Measurements from ENCODE around the gene TJP1.
"Not testable (repeated sequence)": the region's sequence is repeated elsewhere in the genome, so short reads cannot be mapped to it uniquely, and the experiment has no call there.

The TJP1 gene

GRCh38 chr15:29749365-29750086 lies 72.7 kb downstream of the TJP1 start:
- DNase-seq, result no peak

GRCh38 chr15:29747837-29748417 lies 74.3 kb downstream of the TJP1 start:
- no peak for DNase-seq

GRCh38 chr15:29743475-29743874 lies 78.8 kb downstream of the TJP1 start:
- no peak for DNase-seq

- no peak for DNase-seq
Observed at GRCh38 chr15:29740692-29741311, 81.5 kb downstream of the TJP1 start.

- no peak for DNase-seq
Observed at GRCh38 chr15:29736744-29737020, 85.6 kb downstream of the TJP1 start.

GRCh38 chr15:29736012-29736743 lies 86.1 kb downstream of the TJP1 start:
- no peak for DNase-seq

GRCh38 chr15:29734917-29735572 lies 87.2 kb downstream of the TJP1 start:
- no peak for DNase-seq

GRCh38 chr15:29731865-29732264 lies 90.4 kb downstream of the TJP1 start:
- no peak for DNase-seq

- DNase-seq, result not testable (repeated sequence)
Observed at GRCh38 chr15:29730471-29730870, 91.8 kb downstream of the TJP1 start.

- DNase-seq, result no peak
Observed at GRCh38 chr15:29728418-29728817, 93.8 kb downstream of the TJP1 start.

GRCh38 chr15:29727871-29728270 lies 94.4 kb downstream of the TJP1 start:
- no peak for DNase-seq

- no peak for DNase-seq
Observed at GRCh38 chr15:29726553-29726952, 95.7 kb downstream of the TJP1 start.

GRCh38 chr15:29724026-29724425 lies 98.2 kb downstream of the TJP1 start:
- no peak for DNase-seq

GRCh38 chr15:29713784-29714183 lies 108.5 kb downstream of the TJP1 start:
- no peak for DNase-seq

GRCh38 chr15:29712149-29712885 lies 110.0 kb downstream of the TJP1 start:
- DNase-seq, result no peak

- no peak for DNase-seq
Observed at GRCh38 chr15:29711531-29711930, 110.7 kb downstream of the TJP1 start.

- DNase-seq, result no peak
Observed at GRCh38 chr15:29708519-29708918, 113.7 kb downstream of the TJP1 start.

GRCh38 chr15:29704950-29705597 lies 117.2 kb downstream of the TJP1 start:
- no peak for DNase-seq

GRCh38 chr15:29701151-29701550 lies 121.1 kb downstream of the TJP1 start:
- no peak for DNase-seq

- DNase-seq, result no peak
Observed at GRCh38 chr15:29700296-29700695, 122.0 kb downstream of the TJP1 start.

- no peak for DNase-seq
Observed at GRCh38 chr15:29699791-29700190, 122.5 kb downstream of the TJP1 start.
